Measurements from ENCODE around the gene INPP5F. TPM values are rescaled to one million over a fixed set of nuclear protein-coding genes. Genes with fewer than 3 reads are reported as not detected.

The INPP5F gene
- polyA plus RNA-seq, 1 donor (not counting 4 experiments of a cell fraction or from before 2014, with no cell fraction given), result 21.1 TPM

DNA sequence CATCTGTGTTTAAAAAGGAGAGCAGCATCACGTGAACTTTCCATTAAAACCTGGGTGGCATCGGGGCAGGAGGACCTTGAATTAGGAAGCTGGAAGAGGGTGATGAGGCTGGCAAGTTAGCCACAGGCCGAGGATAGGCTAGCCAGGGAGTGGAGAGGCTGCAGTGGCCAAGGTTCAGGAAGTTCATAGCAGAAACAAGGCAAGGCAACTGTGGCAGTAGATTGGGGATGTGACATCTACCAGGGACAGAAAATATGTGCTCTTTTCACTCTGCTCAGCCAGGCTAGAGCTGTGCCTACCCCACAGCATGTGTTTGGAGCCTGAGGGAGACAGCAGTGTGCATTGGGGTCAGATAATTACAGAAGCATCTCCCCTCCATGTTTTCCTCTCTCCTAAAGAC lies 2.2 kb upstream of the INPP5F start:
- H3K9me3 ChIP-seq (ENCODE audit: control insufficient read depth, low read depth, low read length), result no peaks in the 10 kb centered on the region
- no peaks in the 10 kb centered on the region for H4K20me1 ChIP-seq (ENCODE audit: control insufficient read depth, extremely low read depth, insufficient read depth, low read length)
- no peak for TF ChIP-seq EZH2 (IDR thresholded peaks at IDR 0.05; ENCODE audit: low read length)
- TF ChIP-seq, protein P1, sequence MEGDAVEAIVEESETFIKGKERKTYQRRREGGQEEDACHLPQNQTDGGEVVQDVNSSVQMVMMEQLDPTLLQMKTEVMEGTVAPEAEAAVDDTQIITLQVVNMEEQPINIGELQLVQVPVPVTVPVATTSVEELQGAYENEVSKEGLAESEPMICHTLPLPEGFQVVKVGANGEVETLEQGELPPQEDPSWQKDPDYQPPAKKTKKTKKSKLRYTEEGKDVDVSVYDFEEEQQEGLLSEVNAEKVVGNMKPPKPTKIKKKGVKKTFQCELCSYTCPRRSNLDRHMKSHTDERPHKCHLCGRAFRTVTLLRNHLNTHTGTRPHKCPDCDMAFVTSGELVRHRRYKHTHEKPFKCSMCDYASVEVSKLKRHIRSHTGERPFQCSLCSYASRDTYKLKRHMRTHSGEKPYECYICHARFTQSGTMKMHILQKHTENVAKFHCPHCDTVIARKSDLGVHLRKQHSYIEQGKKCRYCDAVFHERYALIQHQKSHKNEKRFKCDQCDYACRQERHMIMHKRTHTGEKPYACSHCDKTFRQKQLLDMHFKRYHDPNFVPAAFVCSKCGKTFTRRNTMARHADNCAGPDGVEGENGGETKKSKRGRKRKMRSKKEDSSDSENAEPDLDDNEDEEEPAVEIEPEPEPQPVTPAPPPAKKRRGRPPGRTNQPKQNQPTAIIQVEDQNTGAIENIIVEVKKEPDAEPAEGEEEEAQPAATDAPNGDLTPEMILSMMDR (optimal IDR thresholded peaks at IDR 0.05 in 1 of 3, IDR thresholded peaks at IDR 0.05 in 1 of 3, conservative IDR thresholded peaks at IDR 0.05 in 1 of 3; ENCODE audit: extremely low read depth in 1 of 3, insufficient read depth in 2 of 3, low read length in 3 of 3), result no peak
- dilution Hi-C loops (cut with MboI; ENCODE audit: extremely low pct_ligation_motif_present, low sequenced_read_pairs), result no loop called here
- no peaks in the 10 kb centered on the region for H3K27me3 ChIP-seq (ENCODE audit: control insufficient read depth, extremely low read depth, insufficient read depth, low read length)
- no peak for FAIRE-seq
- H3K9ac ChIP-seq (ENCODE audit: control insufficient read depth, extremely low read depth, insufficient read depth, low read length), result no peak overlapping the region
- H3K4me2 ChIP-seq (ENCODE audit: control insufficient read depth, extremely low read depth, insufficient read depth, low read depth, low read length), result no peak overlapping the region
- H3K4me3 ChIP-seq (ENCODE audit: control insufficient read depth in 2 of 3, extremely low read depth in 1 of 3, insufficient read depth in 2 of 3, low read depth in 1 of 3, low read length in 3 of 3), result no peak overlapping the region
- no peaks in the 10 kb centered on the region for H3K36me3 ChIP-seq (ENCODE audit: control insufficient read depth in 2 of 2, extremely low read depth in 1 of 2, insufficient read depth in 2 of 2, low read length in 2 of 2)
- H3K4me1 ChIP-seq (ENCODE audit: control insufficient read depth, extremely low read depth, insufficient read depth, low read length), result peaks cover 25% of the 10 kb centered on the region
- H3K27ac ChIP-seq (ENCODE audit: control insufficient read depth, insufficient read depth, low read length), result no peak overlapping the region
- no peak overlapping the region for H2AFZ ChIP-seq (ENCODE audit: control insufficient read depth, low read length)
- peaks cover 22% of the 10 kb centered on the region for H3K79me2 ChIP-seq (ENCODE audit: control insufficient read depth, insufficient read depth, low read length)
- no peak for DNase-seq (ENCODE audit: low read depth, low spot score)
- no peaks in the 10 kb centered on the region for H3K9me1 ChIP-seq (ENCODE audit: control insufficient read depth, extremely low read depth, insufficient read depth, low read length)

DNA sequence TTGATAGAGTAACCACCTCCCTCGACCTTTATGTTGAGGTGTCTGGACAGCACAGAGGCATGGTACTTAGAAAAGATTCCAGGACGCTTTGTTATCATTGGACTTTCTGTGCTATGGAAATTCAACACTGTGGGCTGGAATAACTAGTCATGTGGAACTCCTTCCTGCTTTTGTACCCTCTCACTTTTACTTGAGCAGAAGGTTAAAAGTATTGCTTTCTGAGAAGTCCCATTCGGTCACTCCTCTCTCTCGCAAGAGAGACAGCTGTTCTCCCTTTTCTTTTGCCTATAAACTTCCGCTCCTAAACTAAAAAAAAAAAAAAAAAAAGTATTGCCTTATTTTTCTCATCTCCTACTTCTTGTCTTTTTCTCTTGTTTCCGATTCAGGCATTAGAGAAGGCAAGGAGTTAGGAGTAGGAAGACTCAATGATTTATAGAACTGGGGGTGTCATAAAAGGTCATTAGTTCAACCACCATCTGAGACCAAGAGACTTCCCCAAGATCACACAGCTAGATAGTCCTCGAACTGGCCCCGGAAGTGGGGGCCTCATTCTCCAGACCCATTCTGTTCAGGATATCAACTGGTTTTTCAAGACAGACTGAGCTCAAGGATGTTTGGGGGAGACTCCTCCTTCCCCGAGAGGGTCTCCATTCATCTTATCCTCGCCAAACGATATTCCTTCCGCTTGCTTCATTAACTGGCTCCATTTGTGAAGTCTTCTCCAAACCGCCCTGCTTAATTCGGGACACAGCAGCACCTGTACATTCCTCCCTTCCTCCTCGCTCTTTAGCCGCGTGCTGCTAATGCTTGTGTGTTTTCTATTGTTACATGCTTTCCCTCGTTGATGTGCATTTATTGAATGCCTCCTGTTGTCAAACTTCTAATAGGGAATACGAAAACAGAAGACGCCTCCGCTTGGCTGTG lies 995 bp upstream of the INPP5F start:
- Histone ChIP-seq H3K36me3 (ENCODE audit: control insufficient read depth in 2 of 2, extremely low read depth in 1 of 2, insufficient read depth in 2 of 2, low read length in 2 of 2) (no peaks in the 10 kb centered on the region), H3K79me2 (ENCODE audit: control insufficient read depth, insufficient read depth, low read length) (peaks cover 33% of the 10 kb centered on the region), H3K4me2 (ENCODE audit: control insufficient read depth, extremely low read depth, insufficient read depth, low read depth, low read length) (peak overlapping the region; percentile 67), H3K27me3 (ENCODE audit: control insufficient read depth, extremely low read depth, insufficient read depth, low read length) (no peaks in the 10 kb centered on the region), H3K9me1 (ENCODE audit: control insufficient read depth, extremely low read depth, insufficient read depth, low read length) (no peaks in the 10 kb centered on the region), H3K4me3 (ENCODE audit: control insufficient read depth in 2 of 3, extremely low read depth in 1 of 3, insufficient read depth in 2 of 3, low read depth in 1 of 3, low read length in 3 of 3) (peak overlapping the region; percentile 73 to 84 (median 76)), H3K9ac (ENCODE audit: control insufficient read depth, extremely low read depth, insufficient read depth, low read length) (peak overlapping the region; percentile 80), H3K9me3 (ENCODE audit: control insufficient read depth, low read depth, low read length) (no peaks in the 10 kb centered on the region), H3K4me1 (ENCODE audit: control insufficient read depth, extremely low read depth, insufficient read depth, low read length) (peaks cover 25% of the 10 kb centered on the region), H4K20me1 (ENCODE audit: control insufficient read depth, extremely low read depth, insufficient read depth, low read length) (no peaks in the 10 kb centered on the region), H3K27ac (ENCODE audit: control insufficient read depth, insufficient read depth, low read length) (peak overlapping the region; percentile 75), H2AFZ (ENCODE audit: control insufficient read depth, low read length) (peak overlapping the region; percentile 90)
- dilution Hi-C loops (cut with MboI; ENCODE audit: extremely low pct_ligation_motif_present, low sequenced_read_pairs), result no loop called here
- FAIRE-seq (peak; percentile 74), DNase-seq (ENCODE audit: low read depth, low spot score) (no peak)
- TF ChIP-seq, protein P1 (optimal IDR thresholded peaks at IDR 0.05 in 1 of 3, IDR thresholded peaks at IDR 0.05 in 1 of 3, conservative IDR thresholded peaks at IDR 0.05 in 1 of 3; ENCODE audit: extremely low read depth in 1 of 3, insufficient read depth in 2 of 3, low read length in 3 of 3), result no peak
- no peak for TF ChIP-seq EZH2 (IDR thresholded peaks at IDR 0.05; ENCODE audit: low read length)
